ENCODE measurements around the gene TMEM87A.

The TMEM87A gene

GRCh38 chr15:42191610-42192346, 81.5 kb downstream of the TMEM87A start:
- no peaks in the 10 kb centered on the region for H3K27me3 Mint-ChIP-seq (ENCODE audit: low read depth)
- H3K4me3 Mint-ChIP-seq = no peak overlapping the region
- H3K4me1 Mint-ChIP-seq = no peaks in the 10 kb centered on the region
- H3K9me3 Mint-ChIP-seq = peaks cover 3% of the 10 kb centered on the region
- H3K27ac Mint-ChIP-seq = no peak overlapping the region
- TF ChIP-seq CTCF (IDR thresholded peaks at IDR 0.05; ENCODE audit: unreplicated experiment in 3 of 3) = no peak
- peaks cover 73% of the 10 kb centered on the region for H3K36me3 Mint-ChIP-seq (ENCODE audit: low read depth)

GRCh38 chr15:42190370-42190769, 82.9 kb downstream of the TMEM87A start:
- peaks cover 74% of the 10 kb centered on the region for H3K36me3 Mint-ChIP-seq (ENCODE audit: low read depth)
- no peak overlapping the region for H3K27ac Mint-ChIP-seq
- no peaks in the 10 kb centered on the region for H3K4me1 Mint-ChIP-seq
- H3K4me3 Mint-ChIP-seq = no peak overlapping the region
- no peaks in the 10 kb centered on the region for H3K27me3 Mint-ChIP-seq (ENCODE audit: low read depth)
- no peaks in the 10 kb centered on the region for H3K9me3 Mint-ChIP-seq
- no peak for TF ChIP-seq CTCF (IDR thresholded peaks at IDR 0.05; ENCODE audit: unreplicated experiment in 3 of 3)

- Mint-ChIP-seq H3K27ac (no peak overlapping the region), H3K36me3 (ENCODE audit: low read depth) (peaks cover 75% of the 10 kb centered on the region), H3K9me3 (no peaks in the 10 kb centered on the region), H3K27me3 (ENCODE audit: low read depth) (no peaks in the 10 kb centered on the region), H3K4me3 (no peak overlapping the region), H3K4me1 (no peaks in the 10 kb centered on the region)
- TF ChIP-seq CTCF (IDR thresholded peaks at IDR 0.05; ENCODE audit: unreplicated experiment in 3 of 3) = no peak
Measured at GRCh38 chr15:42185801-42186200, 87.4 kb downstream of the TMEM87A start.

GRCh38 chr15:42184736-42185135, 88.5 kb downstream of the TMEM87A start:
- H3K27me3 Mint-ChIP-seq (ENCODE audit: low read depth) = no peaks in the 10 kb centered on the region
- TF ChIP-seq CTCF (IDR thresholded peaks at IDR 0.05; ENCODE audit: unreplicated experiment in 3 of 3) = no peak
- H3K27ac Mint-ChIP-seq = no peak overlapping the region

GRCh38 chr15:42184296-42184695, 88.9 kb downstream of the TMEM87A start:
- Mint-ChIP-seq H3K9me3 (no peaks in the 10 kb centered on the region), H3K27ac (no peak overlapping the region), H3K4me1 (no peaks in the 10 kb centered on the region), H3K36me3 (ENCODE audit: low read depth) (peaks cover 74% of the 10 kb centered on the region), H3K27me3 (ENCODE audit: low read depth) (no peaks in the 10 kb centered on the region), H3K4me3 (no peak overlapping the region)
- TF ChIP-seq CTCF (IDR thresholded peaks at IDR 0.05; ENCODE audit: unreplicated experiment in 3 of 3) = no peak

More at GRCh38 chr15:42184736-42185135, 88.5 kb downstream of the TMEM87A start:
- H3K9me3 Mint-ChIP-seq = no peaks in the 10 kb centered on the region
- H3K4me1 Mint-ChIP-seq = no peaks in the 10 kb centered on the region
- no peak overlapping the region for H3K4me3 Mint-ChIP-seq
- H3K36me3 Mint-ChIP-seq (ENCODE audit: low read depth) = peaks cover 73% of the 10 kb centered on the region

- Mint-ChIP-seq H3K9me3 (no peaks in the 10 kb centered on the region), H3K27me3 (ENCODE audit: low read depth) (no peaks in the 10 kb centered on the region)
Measured at GRCh38 chr15:42182961-42183360, 90.3 kb downstream of the TMEM87A start.

More at GRCh38 chr15:42182961-42183360, 90.3 kb downstream of the TMEM87A start:
- H3K27ac Mint-ChIP-seq = no peak overlapping the region
- H3K4me1 Mint-ChIP-seq = no peaks in the 10 kb centered on the region
- H3K4me3 Mint-ChIP-seq = no peak overlapping the region
- peaks cover 71% of the 10 kb centered on the region for H3K36me3 Mint-ChIP-seq (ENCODE audit: low read depth)
- TF ChIP-seq CTCF (IDR thresholded peaks at IDR 0.05; ENCODE audit: unreplicated experiment in 3 of 3) = no peak
